Adrenal gland (tissue), 12 donors: Measurements from ENCODE around the gene RPP30. TPM values are rescaled to one million over a fixed set of nuclear protein-coding genes. Genes with fewer than 3 reads are reported as not detected.

Source experiments
- DNase-seq, 7 donors: peaks; one replicate each; pipeline ENCODE4 v3.0.0-alpha.2; 2019 to 2020
- H3K27ac ChIP-seq, 5 donors: fragments of 200-600 bp; sonication (generic) in 4 of 5; 1 replicate in 3 of 5; 2 replicates in 2 of 5; pipeline versions ENCODE4 v1.5.1 to v1.8.0; 2016 to 2020; ENCODE audit warnings: mild to moderate bottlenecking in 1 of 5
- H3K27me3 ChIP-seq: fragments of 200-600 bp; 2 replicates; pipeline ENCODE4 v1.8.0; 2021
- H3K36me3 ChIP-seq, 2 donors: fragments of 200-600 bp; replicated peaks in 1 of 2; 1 replicate in 1 of 2; 2 replicates in 1 of 2; pipeline versions ENCODE4 v1.5.1 to v1.8.0; 2018 to 2022
- H3K4me1 ChIP-seq, 2 donors: fragments of 200-600 bp; replicated peaks in 1 of 2; 1 replicate in 1 of 2; 2 replicates in 1 of 2; pipeline versions ENCODE4 v1.5.1 to v1.8.0; 2018 to 2021
- H3K4me3 ChIP-seq, 4 donors: fragments of 200-600 bp; sonication (generic) in 3 of 4; one replicate each; pipeline ENCODE4 v1.5.1; 2016 to 2018
- H3K9me3 ChIP-seq, 3 donors: fragments of 200-600 bp; sonication (generic) in 1 of 3; replicated peaks in 1 of 3; 1 replicate in 2 of 3; 2 replicates in 1 of 3; pipeline versions ENCODE4 v1.5.1 to v1.8.0; 2016 to 2021
- CTCF ChIP-seq, 6 experiments: fragments of 450-650 bp in 4 of 6; fragments of 200-600 bp in 2 of 6; sonication (generic) in 1 of 6; IDR thresholded peaks; 1 replicate in 5 of 6; 2 replicates in 1 of 6; pipeline versions ENCODE4 v1.5.1 to v1.8.0; 2016 to 2021; ENCODE audit warnings: antibody characterized with exemption in 6 of 6, mild to moderate bottlenecking in 2 of 6, moderate library complexity in 1 of 6
- POLR2A ChIP-seq, 2 donors: fragments of 450-650 bp; IDR thresholded peaks; one replicate each; pipeline ENCODE4 v1.6.1; 2017; ENCODE audit warnings: antibody characterized with exemption in 2 of 2, mild to moderate bottlenecking in 2 of 2, moderate library complexity in 1 of 2
- WGBS, 4 donors: extraction: QIAGEN DNeasy Blood & Tissue Kit in 2 of 4; methylation state at CpG; one replicate each; pipeline versions ENCODE4 v1.1.5 to v1.1.7; 2013 to 2017; 5-methylcytosine and 5-hydroxymethylcytosine counted together
- intact Hi-C, 2 donors: fragments of 100-400 bp; cut with DNase I; formaldehyde crosslinking; loops; one replicate each; pipeline versions ENCODE4 v1.14.1 to v1.15.0; 2022 to 2023
- polyA plus RNA-seq, 3 donors: library from polyadenylated mRNA; stranded (reverse); fragments of 200-250 nt in 2 of 3; fragments of 350-450 nt in 1 of 3; fragmentation: Illumina TruSeq in 1 of 3; extraction: RNeasy Lipid Tissue Mini Kit (QIAGEN cat#74804) in 1 of 3; gene quantifications; one replicate each; pipeline ENCODE4 v1.2.3, GENCODE V29; 2013 to 2014
- total RNA-seq, 9 donors: library from RNA; depleted of rRNA in 4 of 9; stranded (reverse); fragments of >200 nt in 4 of 9; fragments of 120-200 nt in 1 of 9; fragmentation: NEBNext Ultra II Directional in 1 of 9; extraction: Animal tissue kit (Norgen Biotek cat#: 25700) in 1 of 9; gene quantifications; one replicate each; pipeline versions ENCODE4 v1.1.0 to v1.2.4, GENCODE V29; 2013 to 2023
- donor health status: healthy with polysubstance abuse.
- donor health status: Bipolar disorder and iron deficiency.
- donor health status: DM: yes; HTN: yes; CAD: no.
- donor health status: DM: no; HTN: no; CAD: no.
- donor health status: DM: no; HTN: no; CAD: no.
- donor health status: DM: yes; HTN: yes; CAD: no.

RPP30 gene
- total and polyA plus RNA-seq, 12 donors: 18.6 to 60.7 (median 27.5) TPM

- intact Hi-C loops: no loop called here
- no peak for DNase-seq
These were observed 52.8 kb downstream of the RPP30 start for GRCh38 chr10:90924552-90924951.

GRCh38 chr10:90925079-90926029 is 53.6 kb downstream of the RPP30 start:
- Histone ChIP-seq H3K9me3 (no peaks in the 10 kb centered on the region), H3K27me3 (peaks cover 9% of the 10 kb centered on the region), H3K4me1 (no peaks in the 10 kb centered on the region), H3K4me3 (no peak overlapping the region), H3K27ac (no peak overlapping the region), H3K36me3 (no peaks in the 10 kb centered on the region)
- TF ChIP-seq POLR2A (IDR thresholded peaks at IDR 0.05): no peak
- TF ChIP-seq CTCF (IDR thresholded peaks at IDR 0.05): no peak
- DNase-seq: no peak
- 88 to 100% (median 90%) methylated on average over 4 to 5 of the region's 5 CpGs for WGBS, 4 donors
- intact Hi-C loops: no loop called here

More at GRCh38 chr10:90924552-90924951, 52.8 kb downstream of the RPP30 start:
- Histone ChIP-seq H3K27ac (no peak overlapping the region), H3K4me1 (no peaks in the 10 kb centered on the region), H3K27me3 (peaks cover 9% of the 10 kb centered on the region), H3K4me3 (no peak overlapping the region), H3K9me3 (no peaks in the 10 kb centered on the region), H3K36me3 (no peaks in the 10 kb centered on the region)
- WGBS, 4 donors: 84 to 95% (median 87%) methylated on average over 3 of the region's 3 CpGs
- TF ChIP-seq POLR2A (IDR thresholded peaks at IDR 0.05) (no peak), CTCF (IDR thresholded peaks at IDR 0.05) (no peak)

GRCh38 chr10:90927293-90927692 is 55.5 kb downstream of the RPP30 start:
- WGBS, 4 donors: 78 to 89% (median 83%) methylated on average over 2 of the region's 2 CpGs
- intact Hi-C loops: no loop called here

More at GRCh38 chr10:90927293-90927692, 55.5 kb downstream of the RPP30 start:
- Histone ChIP-seq H3K4me1 (no peaks in the 10 kb centered on the region), H3K9me3 (no peaks in the 10 kb centered on the region), H3K4me3 (no peak overlapping the region), H3K36me3 (no peaks in the 10 kb centered on the region), H3K27me3 (peaks cover 9% of the 10 kb centered on the region), H3K27ac (no peak overlapping the region)
- no peak for DNase-seq
- TF ChIP-seq POLR2A (IDR thresholded peaks at IDR 0.05) (no peak), CTCF (IDR thresholded peaks at IDR 0.05) (no peak)
